GM23338 (cell line): Measurements from ENCODE around the gene FBN2. TPM values are rescaled to one million over a fixed set of nuclear protein-coding genes. Genes with fewer than 3 reads are reported as not detected.

Experiments used
- ATAC-seq: fragments of 200-7000 bp; cut with Tn5 transposase; 3 replicates; pipeline ENCODE4 v1.9.1; 2020
- DNase-seq: peaks from one replicate; pipeline ENCODE4 v3.0.0-alpha.2; 2015; ENCODE audit warnings: low spot score
- H2AFZ ChIP-seq: fragments of 200-600 bp; sonication (generic); 2 replicates; pipeline ENCODE4 v1.8.0; 2016; ENCODE audit warnings: antibody characterized with exemption, mild to moderate bottlenecking, moderate library complexity
- H3F3A ChIP-seq: fragments of 200-600 bp; sonication (generic); replicated peaks from 2 replicates; pipeline ENCODE4 v1.8.0; 2017; ENCODE audit warnings: antibody characterized with exemption, mixed run types, low read depth
- H3K27ac ChIP-seq: fragments of 200-600 bp; sonication (generic); 2 replicates; pipeline ENCODE4 v1.6.1; 2016; ENCODE audit warnings: low read depth
- H3K27me3 ChIP-seq: fragments of 200-600 bp; sonication (generic); 2 replicates; pipeline ENCODE4 v1.8.0; 2016; ENCODE audit warnings: mild to moderate bottlenecking, mixed run types, moderate library complexity; ENCODE audit not compliant: insufficient read depth
- H3K36me3 ChIP-seq: fragments of 200-600 bp; sonication (generic); 2 replicates; pipeline ENCODE4 v1.8.0; 2016; ENCODE audit warnings: mild to moderate bottlenecking; ENCODE audit not compliant: insufficient read depth
- H3K4me1 ChIP-seq: fragments of 200-600 bp; sonication (generic); 2 replicates; pipeline ENCODE4 v1.8.0; 2016; ENCODE audit warnings: mild to moderate bottlenecking, moderate library complexity; ENCODE audit not compliant: insufficient read depth
- H3K4me2 ChIP-seq: fragments of 200-600 bp; sonication (generic); 2 replicates; pipeline ENCODE4 v1.7.1; 2017; ENCODE audit warnings: mixed run types
- H3K4me3 ChIP-seq: fragments of 200-600 bp; sonication (generic); 2 replicates; pipeline ENCODE4 v1.6.1; 2016; ENCODE audit warnings: mixed run types
- H3K79me2 ChIP-seq: fragments of 200-600 bp; sonication (generic); replicated peaks from 2 replicates; pipeline ENCODE4 v1.8.0; 2017; ENCODE audit warnings: mild to moderate bottlenecking; ENCODE audit not compliant: insufficient read depth
- H3K9me2 ChIP-seq: fragments of 200-600 bp; sonication (generic); 2 replicates; pipeline ENCODE4 v1.8.0; 2017; ENCODE audit not compliant: insufficient read depth
- H4K20me1 ChIP-seq: fragments of 200-600 bp; sonication (generic); replicated peaks from 2 replicates; pipeline ENCODE4 v1.8.0; 2017; ENCODE audit warnings: mild to moderate bottlenecking; ENCODE audit not compliant: insufficient read depth
- H3K27ac Mint-ChIP-seq: 2 replicates; pipeline ENCODE4 v1.8.0; 2020; ENCODE audit warnings: inconsistent platforms, mild to moderate bottlenecking, moderate library complexity, mixed read lengths
- H3K27me3 Mint-ChIP-seq: 3 replicates; pipeline ENCODE4 v1.8.0; 2022; ENCODE audit warnings: low read depth, mild to moderate bottlenecking, moderate library complexity, mixed read lengths, inconsistent platforms; ENCODE audit not compliant: insufficient read depth, poor library complexity
- H3K36me3 Mint-ChIP-seq: 3 replicates; pipeline ENCODE4 v1.8.0; 2021; ENCODE audit warnings: low read depth, mild to moderate bottlenecking, inconsistent platforms, moderate library complexity, mixed read lengths
- H3K4me1 Mint-ChIP-seq: 3 replicates; pipeline ENCODE4 v1.8.0; 2020; ENCODE audit warnings: mild to moderate bottlenecking, inconsistent platforms, mixed read lengths
- H3K4me3 Mint-ChIP-seq: 3 replicates; pipeline ENCODE4 v1.8.0; 2021; ENCODE audit warnings: moderate library complexity, mild to moderate bottlenecking, inconsistent platforms, mixed read lengths
- H3K9me3 Mint-ChIP-seq: 3 replicates; pipeline ENCODE4 v1.8.0; 2020; ENCODE audit warnings: moderate library complexity, mild to moderate bottlenecking, inconsistent platforms, mixed read lengths
- CREB1 ChIP-seq: fragments of 250-450 bp; sonication (Bioruptor Pico); IDR thresholded peaks from 2 replicates; pipeline ENCODE4 v1.5.0; 2020; ENCODE audit warnings: low read depth, mild to moderate bottlenecking, moderate library complexity
- ETS1 ChIP-seq: IDR thresholded peaks from 2 replicates; pipeline ENCODE4 v1.6.1; 2016; ENCODE audit warnings: antibody characterized with exemption
- EZH2 ChIP-seq: fragments of 200-600 bp; sonication (generic); IDR thresholded peaks from one replicate; pipeline ENCODE4 v1.8.0; 2017; ENCODE audit warnings: antibody characterized with exemption, mild to moderate bottlenecking, low read depth; ENCODE audit not compliant: unreplicated experiment
- EZH2phosphoT487 ChIP-seq: fragments of 200-600 bp; sonication (generic); IDR thresholded peaks from one replicate; pipeline ENCODE4 v1.8.1; 2018; ENCODE audit warnings: antibody characterized with exemption; ENCODE audit not compliant: unreplicated experiment
- NANOG ChIP-seq: IDR thresholded peaks from 2 replicates; pipeline ENCODE4 v1.6.1; 2016; ENCODE audit warnings: antibody characterized with exemption, borderline replicate concordance
- POLR2AphosphoS5 ChIP-seq: IDR thresholded peaks from 2 replicates; pipeline ENCODE4 v1.6.1; 2016; ENCODE audit warnings: antibody characterized with exemption, low read depth
- REST ChIP-seq: IDR thresholded peaks from one replicate; pipeline ENCODE4 v1.6.1; 2018; ENCODE audit warnings: antibody characterized with exemption; ENCODE audit not compliant: unreplicated experiment
- STAT1 ChIP-seq: IDR thresholded peaks from one replicate; pipeline ENCODE4 v1.6.1; 2016; ENCODE audit warnings: antibody characterized with exemption; ENCODE audit not compliant: unreplicated experiment
- ZNF114 ChIP-seq: fragments of 250-450 bp; sonication (Bioruptor Pico); IDR thresholded peaks from 2 replicates; pipeline ENCODE4 v1.5.0; 2020; ENCODE audit warnings: mild to moderate bottlenecking, moderate library complexity
- ZNF331 ChIP-seq: fragments of 250-450 bp; sonication (Bioruptor Pico); IDR thresholded peaks from 2 replicates; pipeline ENCODE4 v1.5.0; 2020; ENCODE audit warnings: low read depth, mild to moderate bottlenecking, moderate library complexity
- polyA plus RNA-seq: library from polyadenylated mRNA; unstranded; fragments of >200 nt; fragmentation: Nextera tagmentation; extraction: Ambion mirVana; gene quantifications from 2 replicates; pipeline ENCODE4 v1.2.1, GENCODE V29; 2016
- total RNA-seq: library from RNA; depleted of rRNA; stranded (reverse); fragments of >200 nt; shearing (Covaris generic); gene quantifications from 2 replicates; pipeline ENCODE4 v1.2.3, GENCODE V29; 2014
- TF ChIP-seq, protein P1 (sequence below), 2 experiments: fragments of 200-600 bp in 1 of 2; sonication (generic) in 1 of 2; conservative IDR thresholded peaks; 2 replicates each; pipeline versions ENCODE4 v1.5.1 to v1.6.1; 2016 to 2017; ENCODE audit warnings: antibody characterized with exemption in 2 of 2, low read depth in 2 of 2, mild to moderate bottlenecking in 2 of 2, moderate library complexity in 1 of 2

Gene FBN2
- total and polyA plus RNA-seq, 2 experiments from 2014 or later: 2.6 to 13.6 TPM

- TF ChIP-seq, protein P1, sequence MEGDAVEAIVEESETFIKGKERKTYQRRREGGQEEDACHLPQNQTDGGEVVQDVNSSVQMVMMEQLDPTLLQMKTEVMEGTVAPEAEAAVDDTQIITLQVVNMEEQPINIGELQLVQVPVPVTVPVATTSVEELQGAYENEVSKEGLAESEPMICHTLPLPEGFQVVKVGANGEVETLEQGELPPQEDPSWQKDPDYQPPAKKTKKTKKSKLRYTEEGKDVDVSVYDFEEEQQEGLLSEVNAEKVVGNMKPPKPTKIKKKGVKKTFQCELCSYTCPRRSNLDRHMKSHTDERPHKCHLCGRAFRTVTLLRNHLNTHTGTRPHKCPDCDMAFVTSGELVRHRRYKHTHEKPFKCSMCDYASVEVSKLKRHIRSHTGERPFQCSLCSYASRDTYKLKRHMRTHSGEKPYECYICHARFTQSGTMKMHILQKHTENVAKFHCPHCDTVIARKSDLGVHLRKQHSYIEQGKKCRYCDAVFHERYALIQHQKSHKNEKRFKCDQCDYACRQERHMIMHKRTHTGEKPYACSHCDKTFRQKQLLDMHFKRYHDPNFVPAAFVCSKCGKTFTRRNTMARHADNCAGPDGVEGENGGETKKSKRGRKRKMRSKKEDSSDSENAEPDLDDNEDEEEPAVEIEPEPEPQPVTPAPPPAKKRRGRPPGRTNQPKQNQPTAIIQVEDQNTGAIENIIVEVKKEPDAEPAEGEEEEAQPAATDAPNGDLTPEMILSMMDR (conservative IDR thresholded peaks at IDR 0.05; ENCODE audit: low read depth in 2 of 2): no peak
- TF ChIP-seq ETS1: no peak
- TF ChIP-seq ZNF331 (CRISPR knock-in tag): no peak
- TF ChIP-seq EZH2phosphoT487: no peak
- TF ChIP-seq NANOG: no peak
- TF ChIP-seq EZH2: no peak
- TF ChIP-seq STAT1: no peak
- no peak for TF ChIP-seq REST
- TF ChIP-seq ZNF114 (CRISPR knock-in tag): no peak
- no peak for TF ChIP-seq CREB1
Observed at GRCh38 chr5:128287740-128288139, 250.3 kb downstream of the FBN2 start (continued).

DNA sequence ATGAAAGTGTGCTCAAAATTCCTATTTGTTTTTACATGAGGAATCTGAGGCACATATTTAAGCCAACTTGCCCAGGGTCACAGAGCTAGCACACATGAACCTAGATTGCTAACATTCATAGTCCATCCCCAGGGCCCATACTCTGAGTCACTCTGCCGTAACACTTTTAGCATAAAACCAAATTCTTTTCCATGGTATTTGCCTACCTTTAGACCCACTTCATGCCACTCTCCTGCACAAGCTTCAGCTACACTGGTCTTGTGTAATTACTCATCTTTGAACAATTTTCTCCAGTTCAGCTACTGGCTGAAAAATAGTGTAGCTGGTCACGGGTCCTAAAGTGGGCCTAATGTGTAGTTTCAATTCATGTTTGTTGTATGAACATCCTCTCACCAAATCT, 253.8 kb downstream of the FBN2 start:
- H3K36me3 Mint-ChIP-seq: peaks cover 4% of the 10 kb centered on the region; the same call in 1 of the 3 replicates
- ATAC-seq (no peak), DNase-seq (no peak)
- H3K79me2 ChIP-seq: no peaks in the 10 kb centered on the region
- no peak overlapping the region for H2AFZ ChIP-seq
- no peaks in the 10 kb centered on the region for H3K4me1 Mint-ChIP-seq
- H3K36me3 ChIP-seq: no peaks in the 10 kb centered on the region
- H3K27ac Mint-ChIP-seq: no peak overlapping the region
- H3K27me3 ChIP-seq: no peaks in the 10 kb centered on the region
- H3K27me3 Mint-ChIP-seq: no peaks in the 10 kb centered on the region
- H3K9me3 Mint-ChIP-seq: no peaks in the 10 kb centered on the region
- H4K20me1 ChIP-seq: no peaks in the 10 kb centered on the region
- no peak overlapping the region for H3K4me3 Mint-ChIP-seq
- no peak overlapping the region for H3K4me2 ChIP-seq
- no peak overlapping the region for H3K27ac ChIP-seq
- no peaks in the 10 kb centered on the region for H3F3A ChIP-seq
- no peak overlapping the region for H3K4me3 ChIP-seq
- H3K4me1 ChIP-seq: no peaks in the 10 kb centered on the region
- no peaks in the 10 kb centered on the region for H3K9me2 ChIP-seq
- TF ChIP-seq POLR2AphosphoS5 (no peak), CREB1 (no peak), ZNF331 (CRISPR knock-in tag) (no peak)
- TF ChIP-seq, protein P1 (conservative IDR thresholded peaks at IDR 0.05; ENCODE audit: low read depth in 2 of 2): no peak
